Measurements from ENCODE around the gene ADGRL3. TPM values are rescaled to one million over a fixed set of nuclear protein-coding genes. Genes with fewer than 3 reads are reported as not detected.

Gene ADGRL3
- total RNA-seq, 1 donor from 2014 or later = 93.6 TPM

DNA sequence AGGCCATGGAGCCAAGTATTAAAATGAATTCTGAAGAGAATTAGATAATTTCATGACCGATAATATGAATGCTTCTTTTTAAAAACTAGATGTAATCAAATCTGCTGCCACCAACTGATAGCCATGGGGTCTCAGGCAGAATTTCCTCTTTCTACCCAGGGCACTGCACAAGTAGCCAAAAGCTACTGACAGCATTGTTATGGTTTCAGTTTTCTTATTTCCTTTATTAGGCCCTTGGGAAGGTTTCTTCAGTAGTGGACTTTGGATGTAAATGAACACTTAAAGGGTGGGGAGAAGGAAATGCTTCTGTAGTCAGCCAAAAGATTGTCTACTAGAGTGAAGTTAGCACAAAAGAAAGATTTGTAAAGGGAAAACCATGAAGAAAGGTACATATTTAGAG lies 686.0 kb downstream of the ADGRL3 start:
- H3K27ac ChIP-seq = no peak overlapping the region
- TF ChIP-seq, protein P1, sequence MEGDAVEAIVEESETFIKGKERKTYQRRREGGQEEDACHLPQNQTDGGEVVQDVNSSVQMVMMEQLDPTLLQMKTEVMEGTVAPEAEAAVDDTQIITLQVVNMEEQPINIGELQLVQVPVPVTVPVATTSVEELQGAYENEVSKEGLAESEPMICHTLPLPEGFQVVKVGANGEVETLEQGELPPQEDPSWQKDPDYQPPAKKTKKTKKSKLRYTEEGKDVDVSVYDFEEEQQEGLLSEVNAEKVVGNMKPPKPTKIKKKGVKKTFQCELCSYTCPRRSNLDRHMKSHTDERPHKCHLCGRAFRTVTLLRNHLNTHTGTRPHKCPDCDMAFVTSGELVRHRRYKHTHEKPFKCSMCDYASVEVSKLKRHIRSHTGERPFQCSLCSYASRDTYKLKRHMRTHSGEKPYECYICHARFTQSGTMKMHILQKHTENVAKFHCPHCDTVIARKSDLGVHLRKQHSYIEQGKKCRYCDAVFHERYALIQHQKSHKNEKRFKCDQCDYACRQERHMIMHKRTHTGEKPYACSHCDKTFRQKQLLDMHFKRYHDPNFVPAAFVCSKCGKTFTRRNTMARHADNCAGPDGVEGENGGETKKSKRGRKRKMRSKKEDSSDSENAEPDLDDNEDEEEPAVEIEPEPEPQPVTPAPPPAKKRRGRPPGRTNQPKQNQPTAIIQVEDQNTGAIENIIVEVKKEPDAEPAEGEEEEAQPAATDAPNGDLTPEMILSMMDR (IDR thresholded peaks at IDR 0.05) = no peak
- TF ChIP-seq EZH2 (IDR thresholded peaks at IDR 0.05) (no peak), EZH2phosphoT487 (IDR thresholded peaks at IDR 0.05) (no peak)
- DNase-seq (ENCODE audit: low spot score) = no peak
- no peaks in the 10 kb centered on the region for H3K4me1 ChIP-seq
- H3K4me3 ChIP-seq = no peak overlapping the region
- H3K9ac ChIP-seq = no peak overlapping the region
- Mint-ChIP-seq H3K36me3 (peaks cover 8% of the 10 kb centered on the region), H3K27ac (no peak overlapping the region), H3K4me1 (peaks cover 12% of the 10 kb centered on the region), H3K4me3 (no peak overlapping the region), H3K27me3 (ENCODE audit: insufficient read depth, low read depth) (no peaks in the 10 kb centered on the region), H3K9me3 (no peaks in the 10 kb centered on the region)
- no peak overlapping the region for H3K4me2 ChIP-seq
- no peaks in the 10 kb centered on the region for H3K79me2 ChIP-seq (ENCODE audit: low read depth)
- no peaks in the 10 kb centered on the region for H3F3A ChIP-seq (ENCODE audit: low read depth)
- no peaks in the 10 kb centered on the region for H4K20me1 ChIP-seq (ENCODE audit: low read depth)
- no peak overlapping the region for H2AFZ ChIP-seq (replicated peaks)
- H3K36me3 ChIP-seq = no peaks in the 10 kb centered on the region
- H3K9me3 ChIP-seq (ENCODE audit: low read depth) = no peaks in the 10 kb centered on the region
- H3K27me3 ChIP-seq = no peaks in the 10 kb centered on the region

- Histone ChIP-seq H3K4me3 (no peak overlapping the region), H3K79me2 (ENCODE audit: low read depth) (no peaks in the 10 kb centered on the region), H4K20me1 (ENCODE audit: low read depth) (peaks cover 3% of the 10 kb centered on the region), H3K4me2 (no peak overlapping the region), H3F3A (ENCODE audit: low read depth) (no peaks in the 10 kb centered on the region), H3K27ac (no peak overlapping the region), H3K9ac (no peak overlapping the region), H3K36me3 (no peaks in the 10 kb centered on the region), H3K4me1 (no peaks in the 10 kb centered on the region), H2AFZ (replicated peaks) (no peak overlapping the region), H3K9me3 (ENCODE audit: low read depth) (no peaks in the 10 kb centered on the region), H3K27me3 (no peaks in the 10 kb centered on the region)
- TF ChIP-seq, protein P1 (IDR thresholded peaks at IDR 0.05) = no peak
- no peak for TF ChIP-seq EZH2phosphoT487 (IDR thresholded peaks at IDR 0.05)
- TF ChIP-seq EZH2 (IDR thresholded peaks at IDR 0.05) = no peak
- Mint-ChIP-seq H3K4me1 (peaks cover 12% of the 10 kb centered on the region), H3K27me3 (ENCODE audit: insufficient read depth, low read depth) (no peaks in the 10 kb centered on the region), H3K27ac (no peak overlapping the region), H3K9me3 (no peaks in the 10 kb centered on the region), H3K4me3 (no peak overlapping the region), H3K36me3 (peaks cover 8% of the 10 kb centered on the region)
- no peak for DNase-seq (ENCODE audit: low spot score)
Observed at GRCh38 chr4:61889117-61889516, 689.0 kb downstream of the ADGRL3 start.

DNA sequence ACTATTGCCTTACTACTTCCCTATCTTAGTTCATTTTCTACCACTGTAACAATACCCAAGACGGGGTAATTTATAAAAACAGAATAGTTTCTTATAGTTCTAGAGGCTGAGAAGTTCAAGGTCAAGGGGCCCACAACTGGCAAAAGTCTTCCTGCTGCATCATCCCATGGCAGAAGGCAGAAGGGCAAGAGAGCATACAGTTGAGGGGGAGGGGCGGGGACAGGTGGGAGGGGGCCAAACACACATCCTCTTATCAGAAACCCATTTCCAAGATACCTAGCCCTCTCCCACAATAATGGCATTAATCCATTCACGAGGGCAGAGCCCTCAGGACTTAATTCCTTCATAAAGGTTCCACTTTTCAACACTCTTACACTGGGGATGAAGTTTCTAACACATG lies 690.2 kb downstream of the ADGRL3 start:
- Histone ChIP-seq H3K9ac (no peak overlapping the region), H3K4me2 (no peak overlapping the region), H3K79me2 (ENCODE audit: low read depth) (no peaks in the 10 kb centered on the region), H2AFZ (replicated peaks) (no peak overlapping the region), H3K27me3 (no peaks in the 10 kb centered on the region), H3K9me3 (ENCODE audit: low read depth) (no peaks in the 10 kb centered on the region), H3K27ac (no peak overlapping the region), H3K36me3 (no peaks in the 10 kb centered on the region), H3K4me3 (no peak overlapping the region), H4K20me1 (ENCODE audit: low read depth) (peaks cover 3% of the 10 kb centered on the region), H3K4me1 (no peaks in the 10 kb centered on the region), H3F3A (ENCODE audit: low read depth) (no peaks in the 10 kb centered on the region)
- H3K4me3 Mint-ChIP-seq = no peak overlapping the region
- H3K4me1 Mint-ChIP-seq = peaks cover 12% of the 10 kb centered on the region
- no peak overlapping the region for H3K27ac Mint-ChIP-seq
- H3K36me3 Mint-ChIP-seq = peaks cover 13% of the 10 kb centered on the region
- no peak for DNase-seq (ENCODE audit: low spot score)
- no peaks in the 10 kb centered on the region for H3K9me3 Mint-ChIP-seq
- TF ChIP-seq EZH2phosphoT487 (IDR thresholded peaks at IDR 0.05) = no peak
- TF ChIP-seq EZH2 (IDR thresholded peaks at IDR 0.05) = no peak
- TF ChIP-seq, protein P1 (IDR thresholded peaks at IDR 0.05) = no peak
- H3K27me3 Mint-ChIP-seq (ENCODE audit: insufficient read depth, low read depth) = no peaks in the 10 kb centered on the region

Data from neural progenitor cell (in vitro differentiated cells).